WTC11 (cell line): ENCODE measurements around the gene GPC6. TPM values are rescaled to one million over a fixed set of nuclear protein-coding genes. Genes with fewer than 3 reads are reported as not detected.

ENCODE experiments used
- ATAC-seq: fragments of 200-7000 bp; cut with Tn5 transposase; 2 replicates; pipeline ENCODE4 v1.10.0; 2021; ENCODE audit warnings: mild to moderate bottlenecking, moderate library complexity
- CTCF ChIA-PET: fragments of 300-600 bp; sonication (Branson Sonifier 250); formaldehyde crosslinking; loops from one replicate; lab custom pipeline; 2021; ENCODE audit warnings: antibody characterized with exemption; lab: Charles Lee
- POLR2A ChIA-PET: fragments of 350-600 bp; sonication (Branson Sonifier 250); formaldehyde crosslinking; loops from one replicate; lab custom pipeline; 2021; ENCODE audit warnings: antibody characterized with exemption; lab: Charles Lee
- DNase-seq: peaks from one replicate; pipeline ENCODE4 v3.0.0; 2021; ENCODE audit warnings: low spot score
- H3K27ac Mint-ChIP-seq: 2 replicates; pipeline ENCODE4 v1.8.0; 2021; ENCODE audit warnings: mixed read lengths
- H3K27me3 Mint-ChIP-seq: 2 replicates; pipeline ENCODE4 v1.8.0; 2021; ENCODE audit warnings: low read depth, mild to moderate bottlenecking, moderate library complexity, mixed read lengths
- H3K36me3 Mint-ChIP-seq: 2 replicates; pipeline ENCODE4 v1.8.0; 2021; ENCODE audit warnings: mixed read lengths
- H3K4me1 Mint-ChIP-seq: 2 replicates; pipeline ENCODE4 v1.8.0; 2022; ENCODE audit warnings: mixed read lengths
- H3K4me3 Mint-ChIP-seq: 2 replicates; pipeline ENCODE4 v1.8.0; 2021; ENCODE audit warnings: mild to moderate bottlenecking, moderate library complexity, mixed read lengths
- H3K9me3 Mint-ChIP-seq: 2 replicates; pipeline ENCODE4 v1.8.0; 2021; ENCODE audit warnings: mixed read lengths
- GRHL2 ChIP-seq: fragments of 250-450 bp; sonication (Bioruptor Pico); IDR thresholded peaks from 2 replicates; pipeline ENCODE4 v1.8.0; 2022; ENCODE audit warnings: mild to moderate bottlenecking, moderate library complexity; ENCODE audit not compliant: insufficient replicate concordance, severe bottlenecking
- HMGA2 ChIP-seq: fragments of 250-450 bp; sonication (Bioruptor Pico); IDR thresholded peaks from 2 replicates; pipeline ENCODE4 v1.4.0; 2021; ENCODE audit warnings: mild to moderate bottlenecking, moderate library complexity
- NFATC4 ChIP-seq: fragments of 250-450 bp; sonication (Bioruptor Pico); IDR thresholded peaks from 2 replicates; pipeline ENCODE4 v1.9.0; 2021; ENCODE audit warnings: mild to moderate bottlenecking
- OVOL2 ChIP-seq: fragments of 250-450 bp; sonication (Bioruptor Pico); IDR thresholded peaks from 2 replicates; pipeline ENCODE4 v1.9.0; 2021; ENCODE audit warnings: mild to moderate bottlenecking, borderline replicate concordance
- SP1 ChIP-seq: sonication (generic); formaldehyde crosslinking; conservative IDR thresholded peaks from 2 replicates; pipeline ENCODE4 v1.8.1; 2022; ENCODE audit warnings: missing genetic modification reagents
- TCF7 ChIP-seq: sonication (generic); formaldehyde crosslinking; IDR thresholded peaks from 2 replicates; pipeline ENCODE4 v1.8.0; 2022; ENCODE audit warnings: mild to moderate bottlenecking, low read depth, missing genetic modification reagents, moderate library complexity
- TEAD1 ChIP-seq: sonication (generic); formaldehyde crosslinking; IDR thresholded peaks from 2 replicates; pipeline ENCODE4 v1.8.0; 2022; ENCODE audit warnings: mild to moderate bottlenecking, missing genetic modification reagents
- ZNF219 ChIP-seq: sonication (generic); formaldehyde crosslinking; IDR thresholded peaks from 2 replicates; pipeline ENCODE4 v1.8.0; 2023; ENCODE audit warnings: missing genetic modification reagents, mild to moderate bottlenecking, borderline replicate concordance
- ZNF232 ChIP-seq: sonication (generic); formaldehyde crosslinking; IDR thresholded peaks from 2 replicates; pipeline ENCODE4 v1.8.0; 2022; ENCODE audit warnings: mild to moderate bottlenecking, missing genetic modification reagents
- ZNF317 ChIP-seq: sonication (generic); formaldehyde crosslinking; IDR thresholded peaks from 2 replicates; pipeline ENCODE4 v1.8.1; 2023; ENCODE audit warnings: low read depth, mild to moderate bottlenecking, moderate library complexity, missing genetic modification reagents, borderline replicate concordance
- ZNF396 ChIP-seq: fragments of 250-450 bp; sonication (Bioruptor Pico); IDR thresholded peaks from 2 replicates; pipeline ENCODE4 v1.8.0; 2021; ENCODE audit warnings: mild to moderate bottlenecking, moderate library complexity, borderline replicate concordance
- ZNF416 ChIP-seq: fragments of 250-450 bp; sonication (Bioruptor Pico); IDR thresholded peaks from 2 replicates; pipeline ENCODE4 v1.9.0; 2021; ENCODE audit warnings: mild to moderate bottlenecking, inconsistent platforms
- ZNF671 ChIP-seq: fragments of 250-450 bp; sonication (Bioruptor Pico); IDR thresholded peaks from 2 replicates; pipeline ENCODE4 v1.8.0; 2021; ENCODE audit warnings: mild to moderate bottlenecking
- total RNA-seq: library from RNA; stranded (reverse); gene quantifications from 3 replicates; pipeline ENCODE4 v1.2.3, GENCODE V29; 2021
- TF ChIP-seq, protein P1 (sequence below): sonication (generic); formaldehyde crosslinking; conservative IDR thresholded peaks from 2 replicates; pipeline ENCODE4 v1.8.1; 2023; ENCODE audit warnings: mild to moderate bottlenecking, low read depth, missing genetic modification reagents, moderate library complexity
- TF ChIP-seq, protein P2 (sequence below): sonication (generic); formaldehyde crosslinking; IDR thresholded peaks from 2 replicates; pipeline ENCODE4 v1.8.0; 2022; ENCODE audit warnings: mild to moderate bottlenecking, missing genetic modification reagents
- TF ChIP-seq, protein P3 (sequence below): sonication (generic); formaldehyde crosslinking; IDR thresholded peaks from 2 replicates; pipeline ENCODE4 v1.8.0; 2022; ENCODE audit warnings: mild to moderate bottlenecking, missing genetic modification reagents
- TF ChIP-seq, protein P4 (sequence below): sonication (generic); formaldehyde crosslinking; IDR thresholded peaks from 2 replicates; pipeline ENCODE4 v1.8.0; 2022; ENCODE audit warnings: mild to moderate bottlenecking, missing genetic modification reagents
- TF ChIP-seq, protein P5 (sequence below): sonication (generic); formaldehyde crosslinking; IDR thresholded peaks from 2 replicates; pipeline ENCODE4 v1.8.1; 2022; ENCODE audit warnings: missing genetic modification reagents, borderline replicate concordance
- TF ChIP-seq, protein P6 (sequence below): sonication (generic); formaldehyde crosslinking; IDR thresholded peaks from 2 replicates; pipeline ENCODE4 v1.8.0; 2022; ENCODE audit warnings: mild to moderate bottlenecking, missing genetic modification reagents
- TF ChIP-seq, protein P7 (sequence below): sonication (generic); formaldehyde crosslinking; IDR thresholded peaks from 2 replicates; pipeline ENCODE4 v1.8.1; 2022; ENCODE audit warnings: mild to moderate bottlenecking, moderate library complexity, missing genetic modification reagents

Gene GPC6
- total RNA-seq, 1 experiment from 2014 or later = 19.5 TPM

DNA sequence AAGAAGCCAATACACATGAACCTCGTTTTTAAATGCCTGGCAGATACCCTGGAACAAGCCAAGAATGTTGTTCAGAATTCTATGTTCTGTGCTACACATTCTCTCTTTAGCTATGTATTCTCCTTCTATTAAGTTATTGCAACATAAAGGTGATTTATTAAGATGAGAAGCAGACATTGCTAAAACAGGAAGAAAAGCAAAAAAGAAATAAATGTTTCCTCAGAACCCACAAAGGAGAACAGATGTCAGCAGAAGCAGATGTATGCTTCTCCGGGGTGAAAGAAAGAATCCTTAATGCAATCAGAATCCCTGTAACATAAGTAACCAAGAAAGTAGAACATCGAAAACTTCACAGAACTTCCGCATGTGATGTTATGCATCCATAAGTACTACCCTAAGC is 950.0 kb downstream of the GPC6 start:
- ChIA-PET CTCF (no interaction called here), POLR2A (no interaction called here)
- H3K27me3 Mint-ChIP-seq = no peaks in the 10 kb centered on the region
- ATAC-seq (no peak), DNase-seq (no peak)
- H3K4me1 Mint-ChIP-seq = peaks cover 19% of the 10 kb centered on the region
- no peak overlapping the region for H3K27ac Mint-ChIP-seq
- no peak overlapping the region for H3K4me3 Mint-ChIP-seq
- H3K36me3 Mint-ChIP-seq = no peaks in the 10 kb centered on the region
- H3K9me3 Mint-ChIP-seq = no peaks in the 10 kb centered on the region
- TF ChIP-seq ZNF671 (CRISPR knock-in tag) (no peak), TEAD1 (CRISPR knock-in tag) (no peak), HMGA2 (no peak), ZNF219 (CRISPR knock-in tag) (no peak), GRHL2 (CRISPR knock-in tag) (no peak), ZNF416 (CRISPR knock-in tag) (no peak), NFATC4 (CRISPR knock-in tag) (no peak), ZNF317 (no peak), TCF7 (CRISPR knock-in tag) (no peak)
- TF ChIP-seq, protein P1, sequence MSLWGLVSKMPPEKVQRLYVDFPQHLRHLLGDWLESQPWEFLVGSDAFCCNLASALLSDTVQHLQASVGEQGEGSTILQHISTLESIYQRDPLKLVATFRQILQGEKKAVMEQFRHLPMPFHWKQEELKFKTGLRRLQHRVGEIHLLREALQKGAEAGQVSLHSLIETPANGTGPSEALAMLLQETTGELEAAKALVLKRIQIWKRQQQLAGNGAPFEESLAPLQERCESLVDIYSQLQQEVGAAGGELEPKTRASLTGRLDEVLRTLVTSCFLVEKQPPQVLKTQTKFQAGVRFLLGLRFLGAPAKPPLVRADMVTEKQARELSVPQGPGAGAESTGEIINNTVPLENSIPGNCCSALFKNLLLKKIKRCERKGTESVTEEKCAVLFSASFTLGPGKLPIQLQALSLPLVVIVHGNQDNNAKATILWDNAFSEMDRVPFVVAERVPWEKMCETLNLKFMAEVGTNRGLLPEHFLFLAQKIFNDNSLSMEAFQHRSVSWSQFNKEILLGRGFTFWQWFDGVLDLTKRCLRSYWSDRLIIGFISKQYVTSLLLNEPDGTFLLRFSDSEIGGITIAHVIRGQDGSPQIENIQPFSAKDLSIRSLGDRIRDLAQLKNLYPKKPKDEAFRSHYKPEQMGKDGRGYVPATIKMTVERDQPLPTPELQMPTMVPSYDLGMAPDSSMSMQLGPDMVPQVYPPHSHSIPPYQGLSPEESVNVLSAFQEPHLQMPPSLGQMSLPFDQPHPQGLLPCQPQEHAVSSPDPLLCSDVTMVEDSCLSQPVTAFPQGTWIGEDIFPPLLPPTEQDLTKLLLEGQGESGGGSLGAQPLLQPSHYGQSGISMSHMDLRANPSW (CRISPR knock-in tag) = no peak
- TF ChIP-seq, protein P2, sequence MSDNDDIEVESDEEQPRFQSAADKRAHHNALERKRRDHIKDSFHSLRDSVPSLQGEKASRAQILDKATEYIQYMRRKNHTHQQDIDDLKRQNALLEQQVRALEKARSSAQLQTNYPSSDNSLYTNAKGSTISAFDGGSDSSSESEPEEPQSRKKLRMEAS (CRISPR knock-in tag) = no peak
- TF ChIP-seq, protein P3, sequence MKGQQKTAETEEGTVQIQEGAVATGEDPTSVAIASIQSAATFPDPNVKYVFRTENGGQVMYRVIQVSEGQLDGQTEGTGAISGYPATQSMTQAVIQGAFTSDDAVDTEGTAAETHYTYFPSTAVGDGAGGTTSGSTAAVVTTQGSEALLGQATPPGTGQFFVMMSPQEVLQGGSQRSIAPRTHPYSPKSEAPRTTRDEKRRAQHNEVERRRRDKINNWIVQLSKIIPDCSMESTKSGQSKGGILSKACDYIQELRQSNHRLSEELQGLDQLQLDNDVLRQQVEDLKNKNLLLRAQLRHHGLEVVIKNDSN (CRISPR knock-in tag) = no peak
- TF ChIP-seq, protein P4, sequence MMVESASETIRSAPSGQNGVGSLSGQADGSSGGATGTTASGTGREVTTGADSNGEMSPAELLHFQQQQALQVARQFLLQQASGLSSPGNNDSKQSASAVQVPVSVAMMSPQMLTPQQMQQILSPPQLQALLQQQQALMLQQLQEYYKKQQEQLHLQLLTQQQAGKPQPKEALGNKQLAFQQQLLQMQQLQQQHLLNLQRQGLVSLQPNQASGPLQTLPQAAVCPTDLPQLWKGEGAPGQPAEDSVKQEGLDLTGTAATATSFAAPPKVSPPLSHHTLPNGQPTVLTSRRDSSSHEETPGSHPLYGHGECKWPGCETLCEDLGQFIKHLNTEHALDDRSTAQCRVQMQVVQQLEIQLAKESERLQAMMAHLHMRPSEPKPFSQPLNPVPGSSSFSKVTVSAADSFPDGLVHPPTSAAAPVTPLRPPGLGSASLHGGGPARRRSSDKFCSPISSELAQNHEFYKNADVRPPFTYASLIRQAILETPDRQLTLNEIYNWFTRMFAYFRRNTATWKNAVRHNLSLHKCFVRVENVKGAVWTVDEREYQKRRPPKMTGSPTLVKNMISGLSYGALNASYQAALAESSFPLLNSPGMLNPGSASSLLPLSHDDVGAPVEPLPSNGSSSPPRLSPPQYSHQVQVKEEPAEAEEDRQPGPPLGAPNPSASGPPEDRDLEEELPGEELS = no peak
- TF ChIP-seq, protein P5, sequence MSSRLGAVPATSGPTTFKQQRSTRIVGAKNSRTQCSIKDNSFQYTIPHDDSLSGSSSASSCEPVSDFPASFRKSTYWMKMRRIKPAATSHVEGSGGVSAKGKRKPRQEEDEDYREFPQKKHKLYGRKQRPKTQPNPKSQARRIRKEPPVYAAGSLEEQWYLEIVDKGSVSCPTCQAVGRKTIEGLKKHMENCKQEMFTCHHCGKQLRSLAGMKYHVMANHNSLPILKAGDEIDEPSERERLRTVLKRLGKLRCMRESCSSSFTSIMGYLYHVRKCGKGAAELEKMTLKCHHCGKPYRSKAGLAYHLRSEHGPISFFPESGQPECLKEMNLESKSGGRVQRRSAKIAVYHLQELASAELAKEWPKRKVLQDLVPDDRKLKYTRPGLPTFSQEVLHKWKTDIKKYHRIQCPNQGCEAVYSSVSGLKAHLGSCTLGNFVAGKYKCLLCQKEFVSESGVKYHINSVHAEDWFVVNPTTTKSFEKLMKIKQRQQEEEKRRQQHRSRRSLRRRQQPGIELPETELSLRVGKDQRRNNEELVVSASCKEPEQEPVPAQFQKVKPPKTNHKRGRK (CRISPR knock-in tag) = no peak
- TF ChIP-seq, protein P6, sequence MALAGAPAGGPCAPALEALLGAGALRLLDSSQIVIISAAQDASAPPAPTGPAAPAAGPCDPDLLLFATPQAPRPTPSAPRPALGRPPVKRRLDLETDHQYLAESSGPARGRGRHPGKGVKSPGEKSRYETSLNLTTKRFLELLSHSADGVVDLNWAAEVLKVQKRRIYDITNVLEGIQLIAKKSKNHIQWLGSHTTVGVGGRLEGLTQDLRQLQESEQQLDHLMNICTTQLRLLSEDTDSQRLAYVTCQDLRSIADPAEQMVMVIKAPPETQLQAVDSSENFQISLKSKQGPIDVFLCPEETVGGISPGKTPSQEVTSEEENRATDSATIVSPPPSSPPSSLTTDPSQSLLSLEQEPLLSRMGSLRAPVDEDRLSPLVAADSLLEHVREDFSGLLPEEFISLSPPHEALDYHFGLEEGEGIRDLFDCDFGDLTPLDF (CRISPR knock-in tag) = no peak
- TF ChIP-seq, all 79 proteins: peak for 0

DNA sequence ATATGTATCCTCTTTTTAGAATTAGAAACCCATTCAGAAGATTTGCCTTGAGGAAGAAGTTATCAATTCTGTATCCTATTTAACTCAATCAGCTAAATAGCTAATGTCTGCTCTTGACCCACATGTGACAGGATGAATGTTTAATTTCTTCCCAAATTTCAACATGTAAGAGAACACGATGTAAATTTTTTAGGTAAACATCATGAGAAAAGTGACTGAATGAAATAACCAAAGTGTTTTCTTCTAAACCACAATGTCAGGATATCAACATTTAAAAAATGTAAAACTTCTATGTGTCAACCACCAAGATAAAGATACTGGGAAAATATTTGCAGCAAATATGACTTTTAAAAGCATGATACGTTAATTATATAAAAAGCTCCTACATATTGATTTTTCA is 950.4 kb downstream of the GPC6 start:
- no peaks in the 10 kb centered on the region for H3K9me3 Mint-ChIP-seq
- POLR2A ChIA-PET = no interaction called here

More for the DNA sequence above, 950.4 kb downstream of the GPC6 start:
- no peak for ATAC-seq
- peaks cover 14% of the 10 kb centered on the region for H3K4me1 Mint-ChIP-seq
- no peaks in the 10 kb centered on the region for H3K27me3 Mint-ChIP-seq
- no peak overlapping the region for H3K4me3 Mint-ChIP-seq
- H3K27ac Mint-ChIP-seq = no peak overlapping the region
- DNase-seq = no peak
- no peak for TF ChIP-seq OVOL2 (CRISPR knock-in tag)
- no peak for TF ChIP-seq GRHL2 (CRISPR knock-in tag)
- TF ChIP-seq, protein P7, sequence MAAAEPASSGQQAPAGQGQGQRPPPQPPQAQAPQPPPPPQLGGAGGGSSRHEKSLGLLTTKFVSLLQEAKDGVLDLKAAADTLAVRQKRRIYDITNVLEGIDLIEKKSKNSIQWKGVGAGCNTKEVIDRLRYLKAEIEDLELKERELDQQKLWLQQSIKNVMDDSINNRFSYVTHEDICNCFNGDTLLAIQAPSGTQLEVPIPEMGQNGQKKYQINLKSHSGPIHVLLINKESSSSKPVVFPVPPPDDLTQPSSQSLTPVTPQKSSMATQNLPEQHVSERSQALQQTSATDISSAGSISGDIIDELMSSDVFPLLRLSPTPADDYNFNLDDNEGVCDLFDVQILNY (CRISPR knock-in tag) = no peak
- no peak for TF ChIP-seq SP1 (CRISPR knock-in tag)
- TF ChIP-seq NFATC4 (CRISPR knock-in tag) = no peak
- no peak for TF ChIP-seq ZNF232 (CRISPR knock-in tag)
- no peak for TF ChIP-seq HMGA2
- TF ChIP-seq, protein P6 (CRISPR knock-in tag) = no peak
- no peak for TF ChIP-seq ZNF396 (CRISPR knock-in tag)
- TF ChIP-seq, protein P1 (CRISPR knock-in tag) = no peak
- TF ChIP-seq TCF7 (CRISPR knock-in tag) = no peak
- TF ChIP-seq ZNF317 = no peak
- CTCF ChIA-PET = no interaction called here
- H3K36me3 Mint-ChIP-seq = no peaks in the 10 kb centered on the region
